Immature natural killer cell (primary cell): ENCODE results near the gene CACNA1C. TPM values are rescaled to one million over a fixed set of nuclear protein-coding genes. Genes with fewer than 3 reads are reported as not detected.
A peak's percentile ranks its signal among the peaks of the same experiment; 100 is the strongest.

ENCODE experiments used
- DNase-seq, 3 donors: peaks; one replicate each; pipeline ENCODE4 v3.0.0; 2022; ENCODE audit warnings: mixed read lengths in 1 of 3
- H3K27ac Mint-ChIP-seq, 6 donors: one replicate each; pipeline ENCODE4 v1.8.0; 2020; ENCODE audit warnings: mixed read lengths in 6 of 6, mild to moderate bottlenecking in 5 of 6, inconsistent platforms in 4 of 6, moderate library complexity in 3 of 6
- H3K27me3 Mint-ChIP-seq, 3 donors: one replicate each; pipeline ENCODE4 v1.8.0; 2020 to 2021; ENCODE audit warnings: low read depth in 3 of 3, mild to moderate bottlenecking in 3 of 3, mixed read lengths in 3 of 3, moderate library complexity in 3 of 3, inconsistent platforms in 1 of 3
- H3K36me3 Mint-ChIP-seq, 3 donors: one replicate each; pipeline ENCODE4 v1.8.0; 2020; ENCODE audit warnings: mixed read lengths in 3 of 3, inconsistent platforms in 2 of 3, mild to moderate bottlenecking in 2 of 3
- H3K4me1 Mint-ChIP-seq, 2 donors: one replicate each; pipeline ENCODE4 v1.8.0; 2020; ENCODE audit warnings: inconsistent platforms in 2 of 2, mild to moderate bottlenecking in 2 of 2, mixed read lengths in 2 of 2, moderate library complexity in 1 of 2
- H3K4me3 Mint-ChIP-seq, 5 donors: one replicate each; pipeline ENCODE4 v1.8.0; 2020; ENCODE audit warnings: mild to moderate bottlenecking in 5 of 5, mixed read lengths in 5 of 5, inconsistent platforms in 3 of 5, moderate library complexity in 3 of 5
- H3K9me3 Mint-ChIP-seq, 6 donors: one replicate each; pipeline ENCODE4 v1.8.0; 2020; ENCODE audit warnings: mild to moderate bottlenecking in 6 of 6, mixed read lengths in 6 of 6, inconsistent platforms in 4 of 6, moderate library complexity in 3 of 6
- polyA plus RNA-seq, 3 donors: library from polyadenylated mRNA; unstranded; fragments of 300-500 nt; fragmentation: Illumina TruSeq; gene quantifications; one replicate each; pipeline ENCODE4 v1.2.3, GENCODE V29; 2021

Gene CACNA1C
- polyA plus RNA-seq, 3 donors from 2014 or later = 0.05 to 0.36 (median 0.12) TPM

DNA sequence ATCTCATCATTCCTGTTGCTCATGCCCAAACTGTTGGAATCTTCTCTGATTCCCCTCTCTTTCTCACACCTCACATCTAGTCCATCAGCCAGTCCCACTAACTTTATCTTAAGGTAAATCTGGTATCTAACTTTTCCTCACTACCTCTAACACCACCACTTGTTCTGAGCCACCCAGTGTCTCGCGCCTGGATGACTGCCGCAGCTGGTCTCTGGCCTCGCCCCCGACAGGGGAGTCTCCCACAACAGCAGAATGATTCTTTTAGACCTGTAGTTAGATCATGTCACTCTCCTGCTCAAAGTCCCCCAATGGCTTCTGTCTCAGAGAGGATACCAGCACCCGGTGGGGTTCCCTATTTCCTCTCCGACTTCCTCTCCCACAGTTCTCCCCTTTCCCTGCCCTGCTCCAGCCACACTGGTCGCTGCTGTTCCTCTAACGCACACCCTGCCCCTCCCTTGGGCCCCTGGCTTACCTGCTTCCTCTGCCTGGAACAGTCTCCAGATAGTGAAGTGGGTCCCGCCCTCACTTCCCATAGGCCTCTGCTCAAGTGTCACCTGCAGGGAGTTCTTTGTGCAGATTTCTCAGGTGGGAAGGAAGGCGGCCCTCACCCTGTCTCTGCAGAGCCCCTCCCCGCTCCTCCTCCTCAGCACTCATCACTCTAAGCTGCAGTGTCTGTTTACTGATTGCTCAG lies 403.5 kb downstream of the CACNA1C start:
- Mint-ChIP-seq H3K27ac (no peak overlapping the region), H3K27me3 (peaks cover 0 to 2% (median 0%) of the 10 kb centered on the region in 3 donors), H3K4me3 (no peak overlapping the region), H3K9me3 (no peaks in the 10 kb centered on the region), H3K36me3 (no peaks in the 10 kb centered on the region), H3K4me1 (no peaks in the 10 kb centered on the region)
- no peak for DNase-seq

GRCh38 chr12:2456813-2457186 lies 404.0 kb downstream of the CACNA1C start:
- no peaks in the 10 kb centered on the region for H3K4me1 Mint-ChIP-seq
- no peaks in the 10 kb centered on the region for H3K9me3 Mint-ChIP-seq
- no peaks in the 10 kb centered on the region for H3K36me3 Mint-ChIP-seq

GRCh38 chr12:2457215-2457932 lies 404.6 kb downstream of the CACNA1C start:
- H3K27ac Mint-ChIP-seq = no peak overlapping the region
- H3K4me1 Mint-ChIP-seq = no peaks in the 10 kb centered on the region
- no peak overlapping the region for H3K4me3 Mint-ChIP-seq
- H3K27me3 Mint-ChIP-seq = peaks cover 0 to 2% (median 0%) of the 10 kb centered on the region in 3 donors
- DNase-seq = no peak
- H3K36me3 Mint-ChIP-seq = no peaks in the 10 kb centered on the region
- H3K9me3 Mint-ChIP-seq = no peaks in the 10 kb centered on the region

More at GRCh38 chr12:2456813-2457186, 404.0 kb downstream of the CACNA1C start:
- peaks cover 0 to 2% (median 0%) of the 10 kb centered on the region in 3 donors for H3K27me3 Mint-ChIP-seq
- no peak overlapping the region for H3K27ac Mint-ChIP-seq
- no peak overlapping the region for H3K4me3 Mint-ChIP-seq
- DNase-seq = no peak

GRCh38 chr12:2457933-2458414 lies 405.2 kb downstream of the CACNA1C start:
- peaks cover 0 to 2% (median 0%) of the 10 kb centered on the region in 3 donors for H3K27me3 Mint-ChIP-seq
- H3K4me1 Mint-ChIP-seq = no peaks in the 10 kb centered on the region
- H3K9me3 Mint-ChIP-seq = no peaks in the 10 kb centered on the region
- DNase-seq = no peak
- no peak overlapping the region for H3K27ac Mint-ChIP-seq
- no peaks in the 10 kb centered on the region for H3K36me3 Mint-ChIP-seq
- H3K4me3 Mint-ChIP-seq = no peak overlapping the region

GRCh38 chr12:2460051-2460670 lies 407.4 kb downstream of the CACNA1C start:
- no peaks in the 10 kb centered on the region for H3K4me1 Mint-ChIP-seq
- peak in 1 of 3 donors; percentile 2 for DNase-seq
- no peak overlapping the region for H3K4me3 Mint-ChIP-seq
- H3K36me3 Mint-ChIP-seq = no peaks in the 10 kb centered on the region
- H3K27ac Mint-ChIP-seq = no peak overlapping the region
- H3K27me3 Mint-ChIP-seq = peaks cover 0 to 8% (median 2%) of the 10 kb centered on the region in 3 donors
- H3K9me3 Mint-ChIP-seq = no peaks in the 10 kb centered on the region

GRCh38 chr12:2461046-2461445 lies 408.3 kb downstream of the CACNA1C start:
- Mint-ChIP-seq H3K27me3 (peaks cover 0 to 8% (median 4%) of the 10 kb centered on the region in 3 donors), H3K4me1 (no peaks in the 10 kb centered on the region), H3K36me3 (no peaks in the 10 kb centered on the region), H3K27ac (no peak overlapping the region), H3K4me3 (no peak overlapping the region), H3K9me3 (no peaks in the 10 kb centered on the region)
- DNase-seq = no peak

- Mint-ChIP-seq H3K4me1 (no peaks in the 10 kb centered on the region), H3K4me3 (no peak overlapping the region), H3K27ac (no peak overlapping the region), H3K27me3 (peaks cover 0 to 8% (median 4%) of the 10 kb centered on the region in 3 donors), H3K9me3 (no peaks in the 10 kb centered on the region), H3K36me3 (no peaks in the 10 kb centered on the region)
- no peak for DNase-seq
These were observed 408.9 kb downstream of the CACNA1C start for GRCh38 chr12:2461645-2462044.

DNA sequence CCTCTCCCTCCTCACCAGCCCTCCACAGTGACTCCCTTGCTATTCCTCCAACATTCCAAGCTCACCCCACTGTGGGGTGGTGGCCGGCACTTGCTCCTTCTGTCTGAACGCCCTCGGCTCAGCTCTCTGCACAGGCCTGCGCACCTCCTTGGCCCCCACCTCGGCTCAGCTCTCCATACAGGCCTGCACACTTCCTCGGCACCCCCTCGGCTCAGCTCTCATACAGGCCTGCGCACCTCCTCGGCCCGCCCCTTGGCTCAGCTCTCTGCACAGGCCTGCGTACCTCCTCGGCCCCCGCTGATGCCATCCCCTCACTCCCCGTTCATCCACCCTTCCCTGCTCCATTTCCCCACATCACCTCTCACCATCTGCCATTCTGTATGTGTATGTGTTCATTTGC lies 409.3 kb downstream of the CACNA1C start:
- Mint-ChIP-seq H3K27ac (no peak overlapping the region), H3K9me3 (no peaks in the 10 kb centered on the region), H3K4me3 (no peak overlapping the region), H3K27me3 (peaks cover 3 to 8% (median 4%) of the 10 kb centered on the region in 3 donors), H3K4me1 (no peaks in the 10 kb centered on the region), H3K36me3 (no peaks in the 10 kb centered on the region)
- DNase-seq = no peak

DNA sequence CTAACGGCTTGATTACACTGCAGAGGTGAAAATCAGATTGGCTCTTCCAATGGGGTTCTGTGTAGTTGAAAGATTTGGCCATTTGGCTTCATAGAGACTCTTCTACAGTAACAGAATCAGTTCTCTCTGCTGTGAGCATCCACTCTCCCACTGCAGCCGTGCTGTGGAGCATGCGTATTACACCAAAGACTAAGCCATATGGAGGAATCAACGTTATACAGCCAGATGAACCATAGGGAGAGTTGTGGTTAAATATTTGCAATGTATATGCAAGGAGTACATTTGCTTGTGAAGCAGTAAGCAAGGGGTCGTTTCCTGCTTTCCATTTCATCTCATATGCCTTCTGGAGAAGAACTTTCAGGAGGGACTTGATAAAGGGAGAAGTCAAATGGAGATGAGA lies 410.9 kb downstream of the CACNA1C start:
- Mint-ChIP-seq H3K27ac (no peak overlapping the region), H3K36me3 (no peaks in the 10 kb centered on the region), H3K27me3 (peaks cover 3 to 8% (median 6%) of the 10 kb centered on the region in 3 donors), H3K9me3 (no peaks in the 10 kb centered on the region), H3K4me1 (no peaks in the 10 kb centered on the region), H3K4me3 (no peak overlapping the region)
- DNase-seq = no peak

GRCh38 chr12:2465681-2466080 lies 412.9 kb downstream of the CACNA1C start:
- Mint-ChIP-seq H3K36me3 (no peaks in the 10 kb centered on the region), H3K27me3 (peaks cover 3 to 10% (median 6%) of the 10 kb centered on the region in 3 donors), H3K27ac (no peak overlapping the region), H3K4me3 (no peak overlapping the region), H3K4me1 (no peaks in the 10 kb centered on the region), H3K9me3 (no peaks in the 10 kb centered on the region)
- no peak for DNase-seq

GRCh38 chr12:2466211-2466610 lies 413.4 kb downstream of the CACNA1C start:
- peaks cover 3 to 10% (median 6%) of the 10 kb centered on the region in 3 donors for H3K27me3 Mint-ChIP-seq
- H3K36me3 Mint-ChIP-seq = no peaks in the 10 kb centered on the region
- H3K4me1 Mint-ChIP-seq = no peaks in the 10 kb centered on the region
- no peak overlapping the region for H3K27ac Mint-ChIP-seq
- H3K4me3 Mint-ChIP-seq = no peak overlapping the region
- no peak for DNase-seq
- H3K9me3 Mint-ChIP-seq = no peaks in the 10 kb centered on the region

DNA sequence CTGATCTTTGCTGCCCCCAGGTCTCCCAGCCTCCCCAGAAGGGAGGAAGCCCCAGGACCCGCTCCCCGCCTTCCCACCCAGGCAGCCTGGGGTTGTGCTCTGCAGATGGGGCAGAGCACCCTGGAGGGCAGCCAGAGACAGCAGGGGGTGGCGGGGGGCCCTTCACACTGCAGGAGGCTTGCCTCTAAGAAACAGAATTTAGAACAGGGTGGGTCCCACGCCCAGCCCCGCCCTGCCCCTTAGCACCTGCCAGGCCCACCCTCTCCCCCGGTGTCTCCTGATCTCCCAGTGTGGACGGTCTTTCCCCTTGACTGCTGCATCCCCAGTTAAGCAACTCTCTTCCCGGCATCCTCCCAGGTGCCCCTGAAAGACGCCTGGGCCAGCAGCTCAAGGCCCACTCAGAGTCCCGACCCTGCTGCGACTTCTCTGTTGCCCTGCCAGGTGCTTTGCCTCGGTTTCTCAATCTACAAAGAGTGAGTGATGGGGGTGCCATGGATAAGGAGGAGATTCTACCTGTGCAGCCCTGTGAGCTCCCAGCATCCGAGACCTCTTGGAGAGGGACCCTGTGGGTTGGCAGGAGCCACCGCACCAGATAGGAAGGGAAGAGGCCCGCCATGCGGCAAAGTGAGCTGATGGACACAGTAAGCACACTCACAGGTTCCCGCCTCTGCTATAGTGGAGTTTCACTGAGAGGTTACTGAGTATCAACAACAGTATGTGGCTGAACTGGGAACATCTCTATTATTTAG lies 414.8 kb downstream of the CACNA1C start:
- no peak for DNase-seq
- Mint-ChIP-seq H3K9me3 (no peaks in the 10 kb centered on the region), H3K4me3 (no peak overlapping the region), H3K4me1 (no peaks in the 10 kb centered on the region), H3K27ac (no peak overlapping the region), H3K27me3 (peaks cover 3 to 11% (median 10%) of the 10 kb centered on the region in 3 donors), H3K36me3 (no peaks in the 10 kb centered on the region)

DNA sequence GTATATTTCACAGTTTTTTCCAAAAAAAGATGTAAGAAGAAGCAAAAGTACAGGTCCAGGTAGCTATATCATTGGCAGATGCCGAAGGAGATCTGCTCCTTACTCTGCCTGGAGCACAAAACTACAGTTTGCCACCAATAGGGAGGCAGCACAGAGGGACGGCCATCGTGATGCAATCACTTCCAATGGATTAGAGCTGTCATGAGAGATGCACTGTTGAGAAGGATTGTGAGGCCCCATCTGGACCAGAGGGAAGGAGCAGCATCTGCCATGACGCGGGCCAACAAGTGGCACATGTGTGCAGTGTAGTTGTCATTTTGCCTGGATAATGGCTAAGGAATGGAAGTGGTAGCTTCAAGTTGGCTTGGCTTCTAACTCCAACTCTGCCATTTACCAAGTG lies 423.2 kb downstream of the CACNA1C start:
- no peaks in the 10 kb centered on the region for H3K36me3 Mint-ChIP-seq
- no peaks in the 10 kb centered on the region for H3K4me1 Mint-ChIP-seq
- no peak overlapping the region for H3K4me3 Mint-ChIP-seq
- DNase-seq = no peak
- no peaks in the 10 kb centered on the region for H3K9me3 Mint-ChIP-seq
- peaks cover 1 to 5% (median 5%) of the 10 kb centered on the region in 3 donors for H3K27me3 Mint-ChIP-seq
- no peak overlapping the region for H3K27ac Mint-ChIP-seq
